Gastrocnemius medialis (tissue), 4 donors: ENCODE results near the gene MAN1C1. TPM values are rescaled to one million over a fixed set of nuclear protein-coding genes. Genes with fewer than 3 reads are reported as not detected.

Experiments
- ATAC-seq, 2 donors: fragments of 150-250 bp; one replicate each; pipeline ENCODE4 v1.9.1; 2016
- DNase-seq, 2 donors: peaks; one replicate each; pipeline ENCODE4 v3.0.0-alpha.2; 2019
- H3K27ac ChIP-seq, 4 donors: fragments of 200-600 bp; sonication (generic); 1 replicate in 1 of 4; 2 replicates in 3 of 4; pipeline ENCODE4 v1.5.1; 2016 to 2018; ENCODE audit warnings: mild to moderate bottlenecking in 2 of 4, moderate library complexity in 1 of 4
- H3K27me3 ChIP-seq, 3 donors: fragments of 200-600 bp; sonication (generic) in 2 of 3; 1 replicate in 1 of 3; 2 replicates in 2 of 3; pipeline versions ENCODE4 v1.5.1 to v1.6.0; 2016 to 2019; ENCODE audit warnings: mild to moderate bottlenecking in 1 of 3, moderate library complexity in 1 of 3
- H3K36me3 ChIP-seq, 2 donors: fragments of 200-600 bp; sonication (generic) in 1 of 2; one replicate each; pipeline ENCODE4 v1.5.1; 2017 to 2018
- H3K4me1 ChIP-seq, 2 donors: fragments of 200-600 bp; sonication (generic) in 1 of 2; one replicate each; pipeline ENCODE4 v1.5.1; 2016 to 2017; ENCODE audit warnings: mild to moderate bottlenecking in 2 of 2
- H3K4me3 ChIP-seq, 4 donors: fragments of 200-600 bp; sonication (generic) in 3 of 4; 1 replicate in 1 of 4; 2 replicates in 3 of 4; pipeline ENCODE4 v1.5.1; 2016 to 2019; ENCODE audit warnings: mild to moderate bottlenecking in 2 of 4
- H3K9me3 ChIP-seq, 3 donors: fragments of 200-600 bp; sonication (generic) in 2 of 3; 1 replicate in 1 of 3; 2 replicates in 2 of 3; pipeline ENCODE4 v1.5.1; 2016 to 2019
- CTCF ChIP-seq, 5 experiments: fragments of 450-650 bp in 3 of 5; fragments of 200-600 bp in 2 of 5; sonication (generic) in 2 of 5; IDR thresholded peaks in 4 of 5; conservative IDR thresholded peaks in 1 of 5; 1 replicate in 4 of 5; 2 replicates in 1 of 5; pipeline ENCODE4 v1.5.1; 2016 to 2019; ENCODE audit warnings: antibody characterized with exemption in 5 of 5, mild to moderate bottlenecking in 3 of 5, moderate library complexity in 3 of 5
- POLR2A ChIP-seq, 2 donors: fragments of 450-650 bp; IDR thresholded peaks; one replicate each; pipeline ENCODE4 v1.6.1; 2017; ENCODE audit warnings: antibody characterized with exemption in 2 of 2, mild to moderate bottlenecking in 2 of 2, moderate library complexity in 2 of 2
- in situ Hi-C, 4 donors: fragments of 200-750 bp; cut with MboI; loops; one replicate each; pipeline versions ENCODE4 v1.15.0 to v1.8.0; 2017; ENCODE audit warnings: low sequenced_read_pairs in 4 of 4
- intact Hi-C: fragments of 100-400 bp; cut with DNase I; formaldehyde crosslinking; loops from one replicate; pipeline ENCODE4 v1.15.1; 2023; ENCODE audit warnings: low total_unique reads
- total RNA-seq, 4 donors: library from RNA; depleted of rRNA; stranded (reverse); fragments of >200 nt; gene quantifications; one replicate each; pipeline versions ENCODE4 v1.1.0 to v1.2.3, GENCODE V29; 2016

Gene MAN1C1
- total RNA-seq, 4 donors from 2014 or later: 2.0 to 4.4 (median 2.5) TPM

GRCh38 chr1:25689686-25690381 is 73.2 kb downstream of the MAN1C1 start:
- peak overlapping the region in 3 of 4 donors; percentile 33 to 65 (median 59) for H3K27ac ChIP-seq
- no peak for ATAC-seq
- no peaks in the 10 kb centered on the region for H3K9me3 ChIP-seq
- H3K4me1 ChIP-seq: peaks cover 30 to 35% of the 10 kb centered on the region in 2 donors
- intact Hi-C loops: no loop called here
- no peak for DNase-seq
- in situ Hi-C loops: no loop called here
- no peak overlapping the region for H3K4me3 ChIP-seq
- no peaks in the 10 kb centered on the region for H3K36me3 ChIP-seq
- H3K27me3 ChIP-seq: no peaks in the 10 kb centered on the region
- TF ChIP-seq CTCF (IDR thresholded peaks at IDR 0.05 in 4 of 5, conservative IDR thresholded peaks at IDR 0.05 in 1 of 5) (no peak), POLR2A (IDR thresholded peaks at IDR 0.05) (no peak)

- Histone ChIP-seq H3K9me3 (no peaks in the 10 kb centered on the region), H3K36me3 (no peaks in the 10 kb centered on the region), H3K27ac (no peak overlapping the region), H3K4me3 (no peak overlapping the region), H3K27me3 (no peaks in the 10 kb centered on the region), H3K4me1 (peaks cover 36 to 41% of the 10 kb centered on the region in 2 donors)
- TF ChIP-seq POLR2A (IDR thresholded peaks at IDR 0.05) (no peak), CTCF (IDR thresholded peaks at IDR 0.05 in 4 of 5, conservative IDR thresholded peaks at IDR 0.05 in 1 of 5) (no peak)
- intact Hi-C loops (no loop called here), in situ Hi-C loops (no loop called here)
- DNase-seq (no peak), ATAC-seq (no peak)
These were observed 73.9 kb downstream of the MAN1C1 start for GRCh38 chr1:25690396-25690956.

- in situ Hi-C loops (no loop called here), intact Hi-C loops (no loop called here)
- H3K4me1 ChIP-seq: peaks cover 35 to 45% of the 10 kb centered on the region in 2 donors
- no peak overlapping the region for H3K4me3 ChIP-seq
- no peak overlapping the region for H3K27ac ChIP-seq
- no peak for DNase-seq
- H3K36me3 ChIP-seq: no peaks in the 10 kb centered on the region
- H3K27me3 ChIP-seq: no peaks in the 10 kb centered on the region
- TF ChIP-seq POLR2A (IDR thresholded peaks at IDR 0.05): no peak
- TF ChIP-seq CTCF (IDR thresholded peaks at IDR 0.05 in 4 of 5, conservative IDR thresholded peaks at IDR 0.05 in 1 of 5): no peak
- H3K9me3 ChIP-seq: no peaks in the 10 kb centered on the region
- ATAC-seq: no peak
These were observed 74.6 kb downstream of the MAN1C1 start for GRCh38 chr1:25691211-25691610.

GRCh38 chr1:25692560-25692959 is 76.0 kb downstream of the MAN1C1 start:
- H3K4me1 ChIP-seq: peaks cover 40 to 41% of the 10 kb centered on the region in 2 donors
- DNase-seq (no peak), ATAC-seq (no peak)
- TF ChIP-seq CTCF (IDR thresholded peaks at IDR 0.05 in 4 of 5, conservative IDR thresholded peaks at IDR 0.05 in 1 of 5): peak in 3 of 5 experiments; percentile 13 to 42 (median 28)
- no peak for TF ChIP-seq POLR2A (IDR thresholded peaks at IDR 0.05)
- H3K4me3 ChIP-seq: no peak overlapping the region
- H3K9me3 ChIP-seq: no peaks in the 10 kb centered on the region
- H3K36me3 ChIP-seq: no peaks in the 10 kb centered on the region
- no peak overlapping the region for H3K27ac ChIP-seq
- H3K27me3 ChIP-seq: no peaks in the 10 kb centered on the region
- intact Hi-C loops (no loop called here), in situ Hi-C loops (no loop called here)
